A549 (cell line): Measurements from ENCODE around the gene ACVR1C.

ENCODE experiments used
- JUNB ChIP-seq: fragments of >200 bp; sonication (Bioruptor Twin); formaldehyde crosslinking; IDR thresholded peaks from 2 replicates; pipeline ENCODE4 v1.6.1; 2016
- RAD21 ChIP-seq, 2 experiments: fragments of >200 bp in 1 of 2; sonication (Bioruptor Twin) in 1 of 2; formaldehyde crosslinking in 1 of 2; IDR thresholded peaks in 1 of 2; conservative IDR thresholded peaks in 1 of 2; 2 replicates in 1 of 2; 3 replicates in 1 of 2; pipeline ENCODE4 v1.6.1; 2012 to 2018; ENCODE audit warnings: inconsistent platforms in 1 of 2

- TF ChIP-seq JUNB (no peak), RAD21 (conservative IDR thresholded peaks at IDR 0.05 in 1 of 2, IDR thresholded peaks at IDR 0.05 in 1 of 2) (no peak)
Observed at GRCh38 chr2:157625296-157625695, 3.4 kb downstream of the ACVR1C start.
